ENCODE measurements around the gene PFKL.
A peak's percentile ranks its signal among the peaks of the same experiment; 100 is the strongest.

PFKL gene

GRCh38 chr21:44332965-44333364, 33.1 kb downstream of the PFKL start:
- TF ChIP-seq, protein P1, sequence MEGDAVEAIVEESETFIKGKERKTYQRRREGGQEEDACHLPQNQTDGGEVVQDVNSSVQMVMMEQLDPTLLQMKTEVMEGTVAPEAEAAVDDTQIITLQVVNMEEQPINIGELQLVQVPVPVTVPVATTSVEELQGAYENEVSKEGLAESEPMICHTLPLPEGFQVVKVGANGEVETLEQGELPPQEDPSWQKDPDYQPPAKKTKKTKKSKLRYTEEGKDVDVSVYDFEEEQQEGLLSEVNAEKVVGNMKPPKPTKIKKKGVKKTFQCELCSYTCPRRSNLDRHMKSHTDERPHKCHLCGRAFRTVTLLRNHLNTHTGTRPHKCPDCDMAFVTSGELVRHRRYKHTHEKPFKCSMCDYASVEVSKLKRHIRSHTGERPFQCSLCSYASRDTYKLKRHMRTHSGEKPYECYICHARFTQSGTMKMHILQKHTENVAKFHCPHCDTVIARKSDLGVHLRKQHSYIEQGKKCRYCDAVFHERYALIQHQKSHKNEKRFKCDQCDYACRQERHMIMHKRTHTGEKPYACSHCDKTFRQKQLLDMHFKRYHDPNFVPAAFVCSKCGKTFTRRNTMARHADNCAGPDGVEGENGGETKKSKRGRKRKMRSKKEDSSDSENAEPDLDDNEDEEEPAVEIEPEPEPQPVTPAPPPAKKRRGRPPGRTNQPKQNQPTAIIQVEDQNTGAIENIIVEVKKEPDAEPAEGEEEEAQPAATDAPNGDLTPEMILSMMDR (conservative IDR thresholded peaks at IDR 0.05; ENCODE audit: low read depth, low read length), result no peak
- no peak for DNase-seq (ENCODE audit: low read depth)
- no peak overlapping the region for H3K4me3 ChIP-seq (ENCODE audit: low read length)

DNA sequence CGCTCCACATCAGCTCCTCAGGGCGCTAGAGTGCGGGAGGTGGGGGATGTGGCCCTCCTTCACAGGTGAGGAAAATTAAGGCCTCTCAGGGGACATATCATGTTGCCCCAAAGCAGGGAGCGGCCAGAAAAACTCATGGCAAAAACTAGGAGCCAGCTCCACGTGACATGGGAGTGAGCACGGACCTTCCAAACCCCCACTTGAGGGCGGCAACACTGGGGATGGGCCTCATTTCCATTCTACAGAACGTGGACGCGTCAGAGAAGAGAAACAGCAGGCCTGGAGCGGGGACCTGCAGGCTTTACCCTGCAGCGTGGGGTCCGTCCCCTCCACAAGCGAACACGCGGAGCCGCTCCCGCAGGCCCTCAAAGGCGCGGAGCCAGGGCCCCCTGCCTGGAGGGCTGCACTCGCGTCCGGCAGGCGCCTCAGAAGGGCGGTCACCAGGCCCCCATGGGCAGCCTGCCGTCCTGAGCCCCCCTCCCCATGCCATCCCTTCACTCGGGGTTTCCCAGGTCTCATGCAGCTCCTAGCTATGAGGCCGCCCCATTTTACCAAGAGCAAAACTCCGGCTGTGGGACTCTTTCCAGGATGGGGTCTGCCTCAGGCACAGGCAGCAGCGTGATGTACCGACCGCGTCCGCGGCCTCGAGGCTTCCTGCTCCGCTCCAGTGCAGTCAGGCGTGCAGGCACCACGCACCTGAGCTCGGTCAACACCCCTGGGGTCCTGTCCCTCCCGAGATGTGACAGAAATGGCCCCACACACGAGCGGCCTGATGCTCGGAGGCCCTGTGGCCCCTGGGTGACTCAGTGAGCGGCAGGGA, 33.9 kb downstream of the PFKL start:
- no peak for DNase-seq (ENCODE audit: low read depth)
- H3K4me3 ChIP-seq (ENCODE audit: low read length), result no peak overlapping the region
- TF ChIP-seq, protein P1 (conservative IDR thresholded peaks at IDR 0.05; ENCODE audit: low read depth, low read length), result no peak

DNA sequence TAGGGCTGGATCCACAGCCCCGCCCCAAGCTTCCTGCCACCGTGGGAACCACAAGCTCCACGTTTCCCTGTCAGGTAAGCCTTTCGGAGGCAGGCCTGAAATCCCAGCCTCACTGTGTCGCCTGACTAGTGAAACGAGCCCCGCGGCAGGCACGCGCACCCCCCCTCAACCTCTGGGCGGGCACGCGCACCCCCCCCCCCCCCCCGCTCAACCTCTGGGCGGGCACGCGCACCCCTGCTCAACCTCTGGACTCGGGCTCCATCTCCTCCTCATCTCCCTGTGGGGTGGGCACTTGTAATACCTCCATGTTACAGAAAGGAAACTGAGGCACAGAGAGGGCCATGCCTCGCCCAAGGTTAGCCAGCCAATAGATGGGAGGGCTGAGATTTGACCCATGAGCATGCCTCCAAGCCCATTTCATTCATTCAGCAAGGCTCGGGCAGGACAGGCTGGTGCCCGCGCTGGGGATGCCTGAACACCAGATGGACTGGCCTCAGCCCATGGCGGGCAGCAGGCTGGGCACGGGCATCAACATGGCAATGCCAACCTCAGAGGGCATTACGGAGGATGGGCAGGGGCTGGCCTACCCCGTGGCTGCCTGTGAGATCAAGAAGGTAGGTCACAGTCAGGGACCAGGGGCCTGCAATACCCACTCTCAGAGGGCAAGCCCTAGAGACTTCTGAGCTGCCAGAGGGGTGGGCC, 34.6 kb downstream of the PFKL start:
- no peak overlapping the region for H3K4me3 ChIP-seq (ENCODE audit: low read length)
- no peak for DNase-seq (ENCODE audit: low read depth)
- TF ChIP-seq, protein P1 (conservative IDR thresholded peaks at IDR 0.05; ENCODE audit: low read depth, low read length), result no peak

DNA sequence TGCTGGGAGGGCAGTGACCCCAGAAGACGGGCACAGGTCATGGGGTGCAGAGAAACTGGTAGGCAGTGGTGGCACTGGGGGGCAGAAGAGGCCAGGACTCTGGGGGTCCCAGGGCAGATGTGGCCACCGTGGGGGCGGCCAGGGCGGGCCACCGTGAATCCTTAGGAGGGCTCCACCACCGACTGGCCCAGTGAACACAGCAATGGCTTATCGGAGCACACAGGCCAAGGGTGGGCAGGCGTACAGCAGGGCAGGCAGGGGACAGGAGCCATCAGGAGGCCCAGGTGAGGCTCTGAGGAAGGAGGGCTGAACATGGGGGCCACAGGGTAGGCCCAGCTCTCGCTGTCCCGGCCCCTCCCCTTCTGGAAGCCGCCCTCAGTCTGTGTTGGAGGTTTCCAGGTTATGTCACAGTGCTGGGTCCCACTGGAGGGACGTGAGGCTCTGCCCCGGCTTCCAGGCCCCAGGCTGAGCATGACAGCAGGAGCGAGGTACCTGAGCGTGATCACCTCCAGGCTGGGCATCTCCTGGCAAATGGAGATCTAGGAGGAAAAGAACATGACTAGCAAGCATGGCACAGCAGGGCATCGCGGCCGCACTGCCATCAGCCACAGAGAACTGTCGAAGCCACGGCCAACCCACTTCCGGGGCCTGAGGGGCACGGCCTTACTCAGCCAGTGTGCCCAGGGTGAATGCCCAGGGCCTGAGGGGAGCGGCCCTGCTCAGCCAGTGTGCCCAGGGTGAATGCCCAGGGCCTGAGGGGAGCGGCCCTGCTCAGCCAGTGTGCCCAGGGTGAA, 35.6 kb downstream of the PFKL start:
- DNase-seq (ENCODE audit: low read depth), result no peak
- H3K4me3 ChIP-seq (ENCODE audit: low read length), result no peak overlapping the region
- TF ChIP-seq, protein P1 (conservative IDR thresholded peaks at IDR 0.05; ENCODE audit: low read depth, low read length), result no peak

GRCh38 chr21:44337449-44337848, 37.6 kb downstream of the PFKL start:
- TF ChIP-seq, protein P1 (conservative IDR thresholded peaks at IDR 0.05; ENCODE audit: low read depth, low read length), result no peak
- H3K4me3 ChIP-seq (ENCODE audit: low read length), result no peak overlapping the region
- no peak for DNase-seq (ENCODE audit: low read depth)

GRCh38 chr21:44337941-44338895, 38.4 kb downstream of the PFKL start:
- H3K4me3 ChIP-seq (ENCODE audit: low read length), result peak overlapping the region; percentile 52
- DNase-seq (ENCODE audit: low read depth), result peak; percentile 47
- TF ChIP-seq, protein P1 (conservative IDR thresholded peaks at IDR 0.05; ENCODE audit: low read depth, low read length), result peak; percentile 59

Data from retinal pigment epithelial cell (primary cell).